ENCODE measurements around the gene COLQ.
"Not testable (repeated sequence)": the region's sequence is repeated elsewhere in the genome, so short reads cannot be mapped to it uniquely, and the experiment has no call there.

COLQ gene

DNA sequence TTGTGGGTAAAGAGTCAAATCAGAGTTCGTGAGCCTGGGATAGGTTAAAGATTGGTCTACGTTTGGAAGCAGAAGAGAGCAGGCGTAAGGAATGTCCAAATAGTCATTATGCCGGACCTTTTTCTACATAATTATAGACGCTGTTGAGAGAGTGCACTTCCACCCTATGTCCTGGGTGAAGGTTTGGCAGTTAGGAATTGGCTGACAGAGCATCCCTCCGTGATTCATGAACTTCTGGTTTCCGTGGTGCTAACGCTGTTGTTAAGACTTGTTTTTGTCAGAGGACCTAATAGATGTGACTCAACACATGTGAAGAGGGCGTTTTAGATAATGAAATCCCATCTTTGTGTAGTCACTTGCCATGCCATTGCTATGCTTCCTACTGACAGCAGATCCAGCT lies 93.0 kb downstream of the COLQ start:
- Mint-ChIP-seq H3K36me3 (ENCODE audit: low read depth) (peaks cover 29% of the 10 kb centered on the region), H3K27me3 (ENCODE audit: low read depth) (no peaks in the 10 kb centered on the region), H3K9me3 (peaks cover 3% of the 10 kb centered on the region), H3K4me1 (ENCODE audit: low read depth) (peaks cover 45% of the 10 kb centered on the region), H3K4me3 (peak overlapping the region; percentile 96), H3K27ac (peak overlapping the region; percentile 90)

DNA sequence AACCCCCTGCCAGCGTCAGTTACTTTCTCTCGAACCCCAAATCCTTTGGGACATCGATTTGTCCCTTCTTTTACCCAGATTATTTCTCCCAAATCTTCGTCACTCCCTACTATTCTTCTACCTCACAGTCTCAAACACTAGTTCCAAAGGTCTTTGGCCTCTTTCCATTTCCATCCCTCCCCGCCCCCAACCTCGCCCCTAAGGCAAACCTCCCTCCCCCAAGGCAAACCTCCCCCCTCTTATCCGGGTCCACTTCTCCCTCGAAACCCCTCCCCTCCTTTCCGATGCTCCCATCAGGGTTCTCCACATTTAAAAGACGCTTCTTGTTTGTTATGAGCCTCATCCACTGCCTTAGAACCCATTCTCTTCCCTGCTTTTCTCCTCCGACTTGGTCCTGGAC lies 93.5 kb downstream of the COLQ start:
- peak overlapping the region; percentile 90 for H3K27ac Mint-ChIP-seq
- peaks cover 25% of the 10 kb centered on the region for H3K36me3 Mint-ChIP-seq (ENCODE audit: low read depth)
- H3K9me3 Mint-ChIP-seq, result peaks cover 3% of the 10 kb centered on the region
- H3K4me1 Mint-ChIP-seq (ENCODE audit: low read depth), result peaks cover 43% of the 10 kb centered on the region
- peak overlapping the region; percentile 96 for H3K4me3 Mint-ChIP-seq
- H3K27me3 Mint-ChIP-seq (ENCODE audit: low read depth), result no peaks in the 10 kb centered on the region

DNA sequence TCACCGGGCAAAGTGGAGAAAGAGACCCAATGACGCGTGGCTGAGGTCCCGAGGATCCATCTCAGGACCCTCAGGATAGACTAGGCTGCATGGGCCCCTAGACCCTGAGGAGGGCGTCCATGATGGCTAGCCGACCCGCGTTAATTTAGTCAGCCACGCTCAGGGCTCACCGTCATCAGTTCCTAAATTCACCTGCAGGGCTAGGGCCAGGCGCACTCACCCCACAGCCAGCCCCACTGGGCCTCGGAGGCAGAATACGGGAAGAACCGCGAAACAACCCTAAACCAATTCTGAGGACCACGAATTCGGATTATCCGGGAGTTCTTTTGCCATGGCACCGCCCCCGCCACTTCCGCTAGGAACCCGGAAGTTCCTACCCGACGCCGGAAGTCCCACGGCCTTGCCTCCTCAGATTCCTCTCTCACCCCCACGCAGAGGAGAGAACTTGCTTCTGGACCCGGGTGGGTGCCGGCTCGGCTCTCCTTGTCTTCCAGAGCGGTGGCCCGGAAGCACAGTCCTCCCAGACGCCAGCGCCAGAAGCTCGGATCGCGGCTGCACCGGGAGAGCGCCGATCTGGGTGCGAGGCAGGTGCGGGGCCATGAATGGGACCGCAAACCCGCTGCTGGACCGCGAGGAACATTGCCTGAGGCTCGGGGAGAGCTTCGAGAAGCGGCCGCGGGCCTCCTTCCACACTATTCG lies 94.2 kb downstream of the COLQ start, which contains the start of the genes EAF1 and METTL6:
Gene EAF1 (plus strand): TSS at position 417 of the 699 bp plus-strand sequence. CDS start 182 bp downstream, at position 599.
Gene METTL6 (minus strand): TSS at position 363 of the 699 bp plus-strand sequence. CDS start 1,033 bp downstream, outside the sequence.
- H3K4me1 Mint-ChIP-seq (ENCODE audit: low read depth), result peaks cover 45% of the 10 kb centered on the region

GRCh38 chr3:15426579-15427118 lies 94.9 kb downstream of the COLQ start:
- Mint-ChIP-seq H3K36me3 (ENCODE audit: low read depth) (peaks cover 28% of the 10 kb centered on the region), H3K4me1 (ENCODE audit: low read depth) (peaks cover 39% of the 10 kb centered on the region), H3K4me3 (peak overlapping the region; percentile 96), H3K9me3 (peaks cover 3% of the 10 kb centered on the region), H3K27me3 (ENCODE audit: low read depth) (no peaks in the 10 kb centered on the region), H3K27ac (peak overlapping the region; percentile 90)

More for the DNA sequence above, 94.2 kb downstream of the COLQ start, which contains the start of the genes EAF1 and METTL6:
- peaks cover 3% of the 10 kb centered on the region for H3K9me3 Mint-ChIP-seq
- peak within 1 kb of the TSS; percentile 96 for H3K4me3 Mint-ChIP-seq
- H3K36me3 Mint-ChIP-seq (ENCODE audit: low read depth), result peaks cover 28% of the 10 kb centered on the region
- peak within 1 kb of the TSS; percentile 90 for H3K27ac Mint-ChIP-seq
- no peaks in the 10 kb centered on the region for H3K27me3 Mint-ChIP-seq (ENCODE audit: low read depth)

- H3K4me1 Mint-ChIP-seq (ENCODE audit: low read depth), result peaks cover 13% of the 10 kb centered on the region
- H3K27ac Mint-ChIP-seq, result no peak overlapping the region
- H3K4me3 Mint-ChIP-seq, result no peak overlapping the region
- H3K27me3 Mint-ChIP-seq (ENCODE audit: low read depth), result no peaks in the 10 kb centered on the region
- H3K36me3 Mint-ChIP-seq (ENCODE audit: low read depth), result peaks cover 11% of the 10 kb centered on the region
- H3K9me3 Mint-ChIP-seq, result no peaks in the 10 kb centered on the region
Observed at GRCh38 chr3:15420871-15421270, 100.6 kb downstream of the COLQ start.

- peaks cover 22% of the 10 kb centered on the region for H3K36me3 Mint-ChIP-seq (ENCODE audit: low read depth)
- H3K4me3 Mint-ChIP-seq; H3K9me3 Mint-ChIP-seq; H3K27ac Mint-ChIP-seq; H3K27me3 Mint-ChIP-seq (ENCODE audit: low read depth); H3K4me1 Mint-ChIP-seq (ENCODE audit: low read depth): not testable (repeated sequence)
Observed at GRCh38 chr3:15410966-15411365, 110.5 kb downstream of the COLQ start.

DNA sequence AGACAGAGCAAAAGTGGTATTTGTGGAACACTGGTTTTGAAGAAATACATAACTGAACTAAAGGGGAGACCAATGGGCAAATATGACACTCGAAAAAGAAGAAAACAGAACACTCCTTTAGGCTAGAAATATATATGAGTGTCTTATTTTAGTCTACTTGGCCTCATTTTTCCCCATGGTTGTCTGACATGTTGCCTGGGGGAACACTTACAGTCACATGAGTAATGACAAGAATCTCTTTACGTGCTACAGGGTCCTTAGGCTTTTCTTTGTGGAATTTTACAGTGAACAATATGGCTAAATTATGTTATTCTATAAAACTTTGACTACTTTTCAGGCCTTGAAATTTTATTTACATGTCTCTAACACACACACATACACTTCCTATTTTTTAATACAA lies 111.7 kb downstream of the COLQ start:
- Mint-ChIP-seq H3K27ac (no peak overlapping the region), H3K27me3 (ENCODE audit: low read depth) (no peaks in the 10 kb centered on the region), H3K4me3 (no peak overlapping the region), H3K4me1 (ENCODE audit: low read depth) (peaks cover 3% of the 10 kb centered on the region), H3K9me3 (no peaks in the 10 kb centered on the region), H3K36me3 (ENCODE audit: low read depth) (peaks cover 13% of the 10 kb centered on the region)

GRCh38 chr3:15409239-15409638 lies 112.3 kb downstream of the COLQ start:
- Mint-ChIP-seq H3K9me3 (no peaks in the 10 kb centered on the region), H3K27ac (no peak overlapping the region), H3K27me3 (ENCODE audit: low read depth) (no peaks in the 10 kb centered on the region), H3K4me1 (ENCODE audit: low read depth) (peaks cover 3% of the 10 kb centered on the region), H3K36me3 (ENCODE audit: low read depth) (peaks cover 13% of the 10 kb centered on the region), H3K4me3 (no peak overlapping the region)

GRCh38 chr3:15405448-15406050 lies 116.0 kb downstream of the COLQ start:
- H3K36me3 Mint-ChIP-seq (ENCODE audit: low read depth), result peaks cover 3% of the 10 kb centered on the region
- H3K4me3 Mint-ChIP-seq, result no peak overlapping the region
- peaks cover 13% of the 10 kb centered on the region for H3K4me1 Mint-ChIP-seq (ENCODE audit: low read depth)
- H3K27me3 Mint-ChIP-seq (ENCODE audit: low read depth), result no peaks in the 10 kb centered on the region
- H3K9me3 Mint-ChIP-seq, result no peaks in the 10 kb centered on the region
- H3K27ac Mint-ChIP-seq, result no peak overlapping the region

- Mint-ChIP-seq H3K4me1 (ENCODE audit: low read depth) (peaks cover 21% of the 10 kb centered on the region), H3K9me3 (no peaks in the 10 kb centered on the region), H3K27ac (no peak overlapping the region), H3K27me3 (ENCODE audit: low read depth) (no peaks in the 10 kb centered on the region), H3K4me3 (no peak overlapping the region), H3K36me3 (ENCODE audit: low read depth) (peaks cover 3% of the 10 kb centered on the region)
Observed at GRCh38 chr3:15404767-15405166, 116.7 kb downstream of the COLQ start.

GRCh38 chr3:15403965-15404364 lies 117.5 kb downstream of the COLQ start:
- Mint-ChIP-seq H3K4me3 (no peak overlapping the region), H3K27ac (no peak overlapping the region), H3K36me3 (ENCODE audit: low read depth) (no peaks in the 10 kb centered on the region), H3K4me1 (ENCODE audit: low read depth) (peaks cover 25% of the 10 kb centered on the region), H3K9me3 (no peaks in the 10 kb centered on the region), H3K27me3 (ENCODE audit: low read depth) (no peaks in the 10 kb centered on the region)

DNA sequence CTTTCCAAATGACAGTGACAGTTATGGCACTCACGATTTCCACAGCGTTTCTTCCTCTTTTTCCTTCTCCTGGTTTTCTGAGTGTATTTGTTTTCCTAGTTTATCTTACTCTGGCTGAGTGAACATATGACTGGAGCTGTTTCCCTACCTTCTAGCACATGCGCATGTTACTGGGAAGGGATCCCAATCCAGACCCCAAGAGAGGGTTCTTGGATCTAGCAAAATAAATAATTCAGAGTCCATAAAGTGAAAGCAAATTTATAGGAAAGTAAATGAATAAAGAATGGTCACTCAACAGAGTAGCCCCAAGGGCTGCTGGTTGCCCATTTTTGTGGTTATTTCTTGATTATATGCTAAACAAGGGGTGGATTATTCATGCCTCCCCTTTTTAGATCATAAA lies 118.0 kb downstream of the COLQ start:
- Mint-ChIP-seq H3K4me1 (ENCODE audit: low read depth) (peaks cover 25% of the 10 kb centered on the region), H3K27ac (no peak overlapping the region), H3K36me3 (ENCODE audit: low read depth) (no peaks in the 10 kb centered on the region), H3K27me3 (ENCODE audit: low read depth) (no peaks in the 10 kb centered on the region), H3K4me3 (no peak overlapping the region), H3K9me3 (no peaks in the 10 kb centered on the region)

- Mint-ChIP-seq H3K36me3 (ENCODE audit: low read depth) (no peaks in the 10 kb centered on the region), H3K27me3 (ENCODE audit: low read depth) (no peaks in the 10 kb centered on the region), H3K27ac (no peak overlapping the region), H3K4me3 (no peak overlapping the region), H3K4me1 (ENCODE audit: low read depth) (peaks cover 25% of the 10 kb centered on the region), H3K9me3 (no peaks in the 10 kb centered on the region)
Observed at GRCh38 chr3:15401936-15402335, 119.6 kb downstream of the COLQ start.

All from T-helper 1 cell treated with Interleukin-12 subunit alpha and Interleukin-12 subunit beta and Interleukin-4 antibody, amounts not matched to agents 30 μg/mL and 1 μg/mL, for 36 hours (primary cell).